ENCODE results near the gene LMAN1L.

- no peak for TF ChIP-seq CTCF (IDR thresholded peaks at IDR 0.05)
- no peak for TF ChIP-seq POLR2A (IDR thresholded peaks at IDR 0.05)
Observed at GRCh38 chr15:74784426-74785193, 28.0 kb upstream of the LMAN1L start.
